Stimulated activated CD8-positive, alpha-beta memory T cell treated with anti-CD3 and anti-CD28 coated beads, Interleukin-4, amount 100 ng/mL, for 4 hours (primary cell): ENCODE measurements around the gene APELA.
"Not testable (repeated sequence)": the region's sequence is repeated elsewhere in the genome, so short reads cannot be mapped to it uniquely, and the experiment has no call there.

Source experiments
- DNase-seq, 2 donors: peaks; one replicate each; pipeline ENCODE4 v3.0.0-alpha.2; 2020; ENCODE audit warnings: low read depth in 2 of 2, low spot score in 1 of 2

The APELA gene

DNA sequence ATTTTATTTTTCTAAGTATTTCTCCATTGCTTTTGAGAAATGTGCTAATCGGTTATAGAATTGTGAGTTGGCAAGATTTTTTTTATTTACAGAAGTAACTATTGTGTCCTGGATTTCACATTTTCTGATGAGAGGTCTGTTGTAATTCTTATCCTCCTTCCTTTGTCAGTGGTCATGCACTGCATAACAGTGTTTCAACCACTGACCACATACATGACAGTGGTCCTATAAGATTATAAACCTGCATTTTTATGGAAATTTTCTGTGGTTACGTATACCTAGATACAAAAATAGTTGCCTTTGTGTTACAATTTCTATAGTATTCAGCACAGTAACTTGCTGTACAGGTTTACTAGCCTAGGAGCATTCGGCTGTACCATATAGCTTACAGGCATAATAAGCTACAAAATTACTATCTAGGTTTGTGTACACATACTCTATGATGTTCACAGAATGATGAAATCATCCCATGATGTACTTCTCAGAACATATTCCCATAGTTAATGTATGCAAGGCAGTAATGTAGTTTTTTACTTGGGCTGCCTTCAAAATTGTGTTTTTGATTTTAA, 47.8 kb downstream of the APELA start:
- no peak for DNase-seq

DNA sequence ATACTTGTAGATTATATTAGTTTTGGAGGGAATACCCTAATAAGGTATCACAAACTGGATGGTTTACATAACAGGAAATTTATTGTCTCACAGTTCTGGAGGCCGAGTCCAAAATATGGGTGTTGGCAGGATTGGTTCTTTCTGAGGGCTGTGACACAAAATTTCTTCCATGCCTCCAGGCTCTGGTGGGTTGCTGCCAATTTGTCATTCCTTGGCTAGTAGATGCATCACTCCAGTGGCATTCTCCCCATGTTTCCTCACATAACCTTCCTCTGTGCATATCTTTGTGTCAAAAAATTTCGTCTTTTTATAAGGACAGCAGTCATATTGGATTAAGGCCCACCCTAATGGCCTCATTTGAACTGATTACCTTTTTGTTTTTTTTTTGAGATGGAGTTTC, 49.3 kb downstream of the APELA start:
- DNase-seq, result no peak

DNA sequence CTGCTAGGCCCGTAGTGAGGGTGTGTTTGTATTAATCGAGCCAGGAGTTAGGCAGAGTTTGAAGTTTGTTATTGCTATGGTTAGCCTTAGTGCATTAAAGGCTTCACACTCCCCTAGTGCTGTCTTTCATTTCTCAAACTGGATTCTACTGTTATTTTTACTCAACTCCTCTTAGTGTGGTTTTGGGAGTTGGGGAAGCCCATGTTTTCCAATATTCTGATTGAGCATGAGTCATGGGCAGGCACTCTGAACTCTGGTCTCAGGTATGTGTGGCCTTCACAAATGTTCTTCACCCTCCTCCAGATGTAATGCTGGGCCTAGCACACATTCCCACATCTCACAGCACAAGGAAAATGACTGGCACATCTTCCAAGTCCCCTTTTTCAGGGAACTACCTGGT, 50.1 kb downstream of the APELA start:
- DNase-seq, result not testable (repeated sequence)

DNA sequence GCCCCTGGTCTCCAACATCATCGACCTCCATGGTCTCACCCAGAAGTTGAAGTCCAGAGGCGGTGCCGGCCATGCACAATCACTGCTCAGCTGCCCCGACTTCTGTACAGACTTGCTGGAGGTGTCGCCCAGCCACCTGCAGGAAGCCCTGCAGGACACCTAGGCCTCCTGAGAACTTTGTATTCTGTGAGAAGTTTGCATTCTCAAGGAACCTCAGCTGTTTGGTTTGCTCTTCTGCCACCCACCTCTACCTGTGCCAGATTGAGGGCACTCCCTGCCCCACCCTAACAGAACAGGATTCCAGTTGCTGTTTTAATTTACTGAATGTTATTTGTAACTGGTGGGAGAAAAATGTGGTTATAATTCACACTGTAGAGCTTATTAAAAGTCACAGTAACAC, 53.7 kb downstream of the APELA start:
- no peak for DNase-seq

DNA sequence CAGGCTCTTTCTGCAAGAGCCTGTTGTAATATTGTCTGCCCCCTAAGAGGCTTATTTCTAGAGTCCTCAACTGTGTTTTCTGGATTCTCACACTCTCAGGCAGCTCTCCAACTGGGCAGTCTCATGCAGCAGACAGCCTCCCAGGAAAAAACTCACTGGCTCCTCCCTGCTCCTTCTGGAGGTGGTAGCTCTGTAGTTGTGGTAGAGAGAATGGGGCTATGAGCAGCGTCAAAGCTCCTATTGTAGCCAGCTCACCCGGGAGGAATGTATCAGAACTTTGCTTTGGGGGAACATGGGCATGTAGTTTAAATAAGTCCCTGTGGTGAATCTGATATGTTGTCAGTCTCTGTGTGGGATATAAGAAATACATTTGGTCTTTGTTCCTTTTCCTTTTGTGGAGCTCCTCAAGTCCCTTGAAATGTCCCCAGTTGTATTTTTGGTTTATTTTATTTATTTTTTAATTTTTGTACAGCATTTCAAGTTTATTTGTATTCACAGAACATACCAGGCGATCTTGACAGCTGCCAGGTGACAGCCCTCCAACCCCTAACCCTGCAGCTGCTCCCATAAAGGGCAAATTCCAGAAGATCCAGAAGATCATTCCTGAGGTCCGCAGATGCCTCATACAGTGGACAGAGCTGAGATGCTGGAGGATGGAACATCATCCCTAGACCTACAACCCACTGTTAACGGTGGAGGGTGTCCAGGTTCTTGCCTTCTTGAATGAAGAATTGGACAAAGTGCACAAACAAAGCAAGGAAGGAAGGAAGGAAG, 54.8 kb downstream of the APELA start:
- no peak for DNase-seq

DNA sequence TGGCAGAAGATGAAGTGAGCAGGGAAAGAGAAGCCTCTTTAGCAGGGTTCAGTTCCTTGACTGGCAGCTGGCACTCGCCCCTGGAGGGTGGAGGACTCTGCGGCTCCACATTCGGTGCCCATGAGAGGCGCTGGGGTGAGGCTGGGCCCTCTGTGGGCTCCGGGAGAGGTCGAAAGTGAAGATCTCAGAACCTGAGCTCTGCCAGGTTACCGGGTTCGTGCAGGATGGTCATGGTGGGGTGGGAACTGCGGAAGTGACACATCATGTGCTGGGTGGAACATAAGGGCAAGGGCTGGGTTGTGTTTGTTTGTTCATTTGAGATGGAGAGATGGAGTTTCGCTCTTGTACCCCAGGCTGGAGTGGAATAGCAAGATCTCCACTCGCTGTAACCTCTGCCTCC, 56.3 kb downstream of the APELA start:
- no peak for DNase-seq

DNA sequence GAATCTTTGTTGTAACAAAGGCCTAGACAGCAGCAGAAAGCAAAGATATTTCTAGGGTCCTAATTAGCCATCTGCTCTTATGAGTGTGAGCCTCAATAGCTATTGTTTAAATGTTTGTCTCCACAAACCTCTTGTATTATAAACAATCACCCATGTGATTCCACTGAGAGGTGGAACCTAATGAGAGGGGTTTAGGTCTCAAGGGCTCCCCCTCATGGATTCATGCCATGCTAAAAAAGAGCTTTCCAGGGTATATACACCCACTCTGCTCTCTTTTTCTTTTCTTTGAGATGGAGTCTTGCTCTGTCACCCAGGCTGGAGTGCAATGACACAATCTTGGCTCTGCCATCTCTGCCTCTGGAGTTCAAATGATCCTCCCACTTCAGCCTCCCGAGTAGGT, 58.4 kb downstream of the APELA start:
- DNase-seq, result no peak

DNA sequence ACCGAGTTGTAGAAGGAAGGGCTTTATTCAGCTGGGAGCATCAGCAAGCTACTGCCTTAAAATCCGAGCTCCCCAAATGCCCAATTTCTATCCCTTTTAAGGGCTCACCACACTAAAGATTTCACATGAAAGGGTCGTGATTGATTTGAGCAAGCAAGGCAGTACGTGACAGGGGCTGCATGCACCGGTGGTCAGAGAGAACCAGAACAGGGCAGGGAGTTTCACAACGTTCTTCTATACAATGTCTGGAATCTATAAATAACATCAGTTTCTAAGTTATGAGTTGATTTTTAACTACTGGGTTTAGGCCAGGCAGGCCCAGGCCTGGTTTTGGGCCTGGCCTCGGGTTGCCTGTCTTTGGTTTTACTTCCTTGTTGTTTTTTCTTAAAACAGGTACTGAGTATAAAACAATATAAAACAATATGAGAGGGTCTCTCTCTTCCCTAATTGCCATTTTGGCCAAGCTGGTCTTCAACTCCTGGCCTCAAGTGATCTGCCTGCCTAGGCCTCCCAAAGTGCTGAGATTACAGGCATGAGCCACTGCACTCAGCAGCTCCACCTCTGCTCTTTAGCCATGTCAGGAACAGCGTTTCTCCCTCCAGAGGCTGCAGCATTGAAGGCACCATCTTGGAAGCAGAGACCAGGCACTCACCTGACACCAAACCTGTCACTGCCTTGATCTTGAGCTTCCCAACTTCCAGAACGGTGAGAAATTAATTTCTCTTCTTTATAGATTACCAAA, 59.1 kb downstream of the APELA start:
- not testable (repeated sequence) for DNase-seq

DNA sequence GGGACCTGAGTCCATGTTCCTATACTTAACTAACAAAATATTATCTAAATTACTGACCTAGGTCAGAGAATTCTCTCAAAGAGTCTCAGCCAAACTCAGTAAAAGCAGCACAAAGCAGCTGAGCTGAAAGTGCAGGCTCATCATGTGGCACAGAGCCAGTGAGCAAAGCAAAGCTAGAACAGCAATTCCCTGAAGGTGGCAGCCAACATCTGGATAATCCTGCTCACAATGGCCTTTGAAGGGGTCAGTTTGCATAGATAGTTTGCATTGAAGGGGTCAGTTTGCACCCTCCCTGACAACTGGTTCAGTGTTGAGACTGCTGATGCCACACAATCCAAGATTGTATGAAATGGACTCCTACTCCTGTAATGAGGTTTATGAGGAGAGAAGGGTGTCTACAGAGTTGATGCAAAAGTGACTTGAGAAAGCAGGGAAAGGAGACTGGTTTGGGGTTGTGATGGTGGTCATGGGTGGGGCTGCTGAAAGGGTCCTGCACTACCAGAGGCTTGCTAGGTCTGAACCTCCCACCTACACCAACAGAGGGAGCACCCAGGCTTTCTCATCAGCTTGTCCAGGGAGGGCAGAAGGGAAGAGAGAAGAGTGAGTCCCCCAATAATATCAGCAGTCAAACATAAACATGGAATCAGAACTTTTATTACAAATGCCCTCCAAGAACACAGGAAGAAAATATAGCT, 60.7 kb downstream of the APELA start:
- DNase-seq, result no peak

DNA sequence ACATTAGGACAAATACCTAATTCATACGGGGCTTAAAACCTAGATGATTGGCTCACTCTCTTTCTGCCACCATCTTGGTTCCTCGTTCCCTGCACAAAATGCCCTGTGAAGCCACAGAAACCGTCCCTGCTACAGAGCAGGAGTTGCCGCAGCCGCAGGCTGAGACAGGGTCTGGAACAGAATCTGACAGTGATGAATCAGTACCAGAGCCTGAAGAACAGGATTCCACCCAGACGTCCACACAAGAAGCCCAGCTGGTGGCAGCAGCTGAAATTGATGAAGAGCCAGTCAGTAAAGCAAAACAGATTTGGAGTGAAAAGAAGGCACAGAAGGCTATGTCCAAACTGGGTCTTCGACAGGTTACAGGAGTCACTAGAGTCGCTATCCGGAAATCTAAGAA, 66.2 kb downstream of the APELA start:
- no peak for DNase-seq

DNA sequence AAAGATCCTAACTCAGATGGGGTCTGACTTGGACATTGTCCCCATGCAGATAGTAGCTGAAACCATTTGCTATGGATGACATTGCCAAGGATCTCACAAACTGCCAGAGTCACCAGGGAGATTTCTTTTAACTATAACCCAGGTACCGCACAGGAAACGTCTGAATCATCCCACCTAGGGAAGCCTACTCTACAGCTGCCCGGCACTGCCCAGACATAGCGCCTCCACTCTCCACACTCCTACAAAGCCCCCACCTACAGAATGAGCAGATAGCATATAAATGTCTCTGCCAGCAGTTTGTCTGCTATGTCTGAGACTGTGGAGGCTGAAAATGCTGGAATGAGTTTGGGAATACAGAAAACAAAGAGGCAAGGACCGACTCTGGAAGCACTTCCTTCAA, 68.2 kb downstream of the APELA start:
- DNase-seq, result no peak

DNA sequence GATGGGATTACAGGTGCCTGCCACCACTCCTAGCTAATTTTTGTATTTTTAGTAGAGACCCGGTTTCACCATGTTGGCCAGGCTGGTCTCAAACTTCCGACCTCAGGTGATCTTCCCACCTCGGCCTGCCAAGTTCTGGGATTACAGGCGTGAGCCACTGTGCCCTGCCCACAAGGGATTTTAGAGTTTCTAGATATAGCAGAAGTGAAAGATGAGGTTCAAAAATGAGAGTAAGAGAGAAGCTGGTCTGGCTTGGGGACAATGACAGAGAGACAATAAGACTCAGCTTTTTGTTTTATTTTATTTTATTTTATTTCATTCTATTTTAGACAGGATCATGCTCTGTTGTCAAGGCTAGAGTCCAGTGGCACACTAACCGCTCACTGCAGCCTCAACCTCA, 69.8 kb downstream of the APELA start:
- DNase-seq, result no peak
